GM23338 (cell line): ENCODE measurements around the gene RAB11FIP4. TPM values are rescaled to one million over a fixed set of nuclear protein-coding genes. Genes with fewer than 3 reads are reported as not detected.

ENCODE experiments used
- ATAC-seq: fragments of 200-7000 bp; cut with Tn5 transposase; 3 replicates; pipeline ENCODE4 v1.9.1; 2020
- DNase-seq: peaks from one replicate; pipeline ENCODE4 v3.0.0-alpha.2; 2015; ENCODE audit warnings: low spot score
- H2AFZ ChIP-seq: fragments of 200-600 bp; sonication (generic); 2 replicates; pipeline ENCODE4 v1.8.0; 2016; ENCODE audit warnings: antibody characterized with exemption, mild to moderate bottlenecking, moderate library complexity
- H3F3A ChIP-seq: fragments of 200-600 bp; sonication (generic); replicated peaks from 2 replicates; pipeline ENCODE4 v1.8.0; 2017; ENCODE audit warnings: antibody characterized with exemption, mixed run types, low read depth
- H3K27ac ChIP-seq: fragments of 200-600 bp; sonication (generic); 2 replicates; pipeline ENCODE4 v1.6.1; 2016; ENCODE audit warnings: low read depth
- H3K27me3 ChIP-seq: fragments of 200-600 bp; sonication (generic); 2 replicates; pipeline ENCODE4 v1.8.0; 2016; ENCODE audit warnings: mild to moderate bottlenecking, mixed run types, moderate library complexity; ENCODE audit not compliant: insufficient read depth
- H3K36me3 ChIP-seq: fragments of 200-600 bp; sonication (generic); 2 replicates; pipeline ENCODE4 v1.8.0; 2016; ENCODE audit warnings: mild to moderate bottlenecking; ENCODE audit not compliant: insufficient read depth
- H3K4me1 ChIP-seq: fragments of 200-600 bp; sonication (generic); 2 replicates; pipeline ENCODE4 v1.8.0; 2016; ENCODE audit warnings: mild to moderate bottlenecking, moderate library complexity; ENCODE audit not compliant: insufficient read depth
- H3K4me2 ChIP-seq: fragments of 200-600 bp; sonication (generic); 2 replicates; pipeline ENCODE4 v1.7.1; 2017; ENCODE audit warnings: mixed run types
- H3K4me3 ChIP-seq: fragments of 200-600 bp; sonication (generic); 2 replicates; pipeline ENCODE4 v1.6.1; 2016; ENCODE audit warnings: mixed run types
- H3K79me2 ChIP-seq: fragments of 200-600 bp; sonication (generic); replicated peaks from 2 replicates; pipeline ENCODE4 v1.8.0; 2017; ENCODE audit warnings: mild to moderate bottlenecking; ENCODE audit not compliant: insufficient read depth
- H3K9me2 ChIP-seq: fragments of 200-600 bp; sonication (generic); 2 replicates; pipeline ENCODE4 v1.8.0; 2017; ENCODE audit not compliant: insufficient read depth
- H4K20me1 ChIP-seq: fragments of 200-600 bp; sonication (generic); replicated peaks from 2 replicates; pipeline ENCODE4 v1.8.0; 2017; ENCODE audit warnings: mild to moderate bottlenecking; ENCODE audit not compliant: insufficient read depth
- H3K27ac Mint-ChIP-seq: 2 replicates; pipeline ENCODE4 v1.8.0; 2020; ENCODE audit warnings: inconsistent platforms, mild to moderate bottlenecking, moderate library complexity, mixed read lengths
- H3K27me3 Mint-ChIP-seq: 3 replicates; pipeline ENCODE4 v1.8.0; 2022; ENCODE audit warnings: low read depth, mild to moderate bottlenecking, moderate library complexity, mixed read lengths, inconsistent platforms; ENCODE audit not compliant: insufficient read depth, poor library complexity
- H3K36me3 Mint-ChIP-seq: 3 replicates; pipeline ENCODE4 v1.8.0; 2021; ENCODE audit warnings: low read depth, mild to moderate bottlenecking, inconsistent platforms, moderate library complexity, mixed read lengths
- H3K4me1 Mint-ChIP-seq: 3 replicates; pipeline ENCODE4 v1.8.0; 2020; ENCODE audit warnings: mild to moderate bottlenecking, inconsistent platforms, mixed read lengths
- H3K4me3 Mint-ChIP-seq: 3 replicates; pipeline ENCODE4 v1.8.0; 2021; ENCODE audit warnings: moderate library complexity, mild to moderate bottlenecking, inconsistent platforms, mixed read lengths
- H3K9me3 Mint-ChIP-seq: 3 replicates; pipeline ENCODE4 v1.8.0; 2020; ENCODE audit warnings: moderate library complexity, mild to moderate bottlenecking, inconsistent platforms, mixed read lengths
- CREB1 ChIP-seq: fragments of 250-450 bp; sonication (Bioruptor Pico); IDR thresholded peaks from 2 replicates; pipeline ENCODE4 v1.5.0; 2020; ENCODE audit warnings: low read depth, mild to moderate bottlenecking, moderate library complexity
- EZH2 ChIP-seq: fragments of 200-600 bp; sonication (generic); IDR thresholded peaks from one replicate; pipeline ENCODE4 v1.8.0; 2017; ENCODE audit warnings: antibody characterized with exemption, mild to moderate bottlenecking, low read depth; ENCODE audit not compliant: unreplicated experiment
- EZH2phosphoT487 ChIP-seq: fragments of 200-600 bp; sonication (generic); IDR thresholded peaks from one replicate; pipeline ENCODE4 v1.8.1; 2018; ENCODE audit warnings: antibody characterized with exemption; ENCODE audit not compliant: unreplicated experiment
- JUNB ChIP-seq: IDR thresholded peaks from one replicate; pipeline ENCODE4 v1.6.1; 2016; ENCODE audit warnings: antibody characterized with exemption; ENCODE audit not compliant: unreplicated experiment
- NANOG ChIP-seq: IDR thresholded peaks from 2 replicates; pipeline ENCODE4 v1.6.1; 2016; ENCODE audit warnings: antibody characterized with exemption, borderline replicate concordance
- POLR2AphosphoS5 ChIP-seq: IDR thresholded peaks from 2 replicates; pipeline ENCODE4 v1.6.1; 2016; ENCODE audit warnings: antibody characterized with exemption, low read depth
- STAT1 ChIP-seq: IDR thresholded peaks from one replicate; pipeline ENCODE4 v1.6.1; 2016; ENCODE audit warnings: antibody characterized with exemption; ENCODE audit not compliant: unreplicated experiment
- ZNF114 ChIP-seq: fragments of 250-450 bp; sonication (Bioruptor Pico); IDR thresholded peaks from 2 replicates; pipeline ENCODE4 v1.5.0; 2020; ENCODE audit warnings: mild to moderate bottlenecking, moderate library complexity
- ZNF331 ChIP-seq: fragments of 250-450 bp; sonication (Bioruptor Pico); IDR thresholded peaks from 2 replicates; pipeline ENCODE4 v1.5.0; 2020; ENCODE audit warnings: low read depth, mild to moderate bottlenecking, moderate library complexity
- polyA plus RNA-seq: library from polyadenylated mRNA; unstranded; fragments of >200 nt; fragmentation: Nextera tagmentation; extraction: Ambion mirVana; gene quantifications from 2 replicates; pipeline ENCODE4 v1.2.1, GENCODE V29; 2016
- total RNA-seq: library from RNA; depleted of rRNA; stranded (reverse); fragments of >200 nt; shearing (Covaris generic); gene quantifications from 2 replicates; pipeline ENCODE4 v1.2.3, GENCODE V29; 2014
- TF ChIP-seq, protein P1 (sequence below): IDR thresholded peaks from 2 replicates; pipeline ENCODE4 v1.6.1; 2016; ENCODE audit warnings: antibody characterized with exemption
- TF ChIP-seq, protein P2 (sequence below), 2 experiments: fragments of 200-600 bp in 1 of 2; sonication (generic) in 1 of 2; conservative IDR thresholded peaks; 2 replicates each; pipeline versions ENCODE4 v1.5.1 to v1.6.1; 2016 to 2017; ENCODE audit warnings: antibody characterized with exemption in 2 of 2, low read depth in 2 of 2, mild to moderate bottlenecking in 2 of 2, moderate library complexity in 1 of 2
- TF ChIP-seq, protein P3 (sequence below): IDR thresholded peaks from one replicate; pipeline ENCODE4 v1.6.1; 2018; ENCODE audit warnings: antibody characterized with exemption; ENCODE audit not compliant: unreplicated experiment

RAB11FIP4 gene
- total and polyA plus RNA-seq, 2 experiments from 2014 or later = 26.0 to 65.6 TPM

DNA sequence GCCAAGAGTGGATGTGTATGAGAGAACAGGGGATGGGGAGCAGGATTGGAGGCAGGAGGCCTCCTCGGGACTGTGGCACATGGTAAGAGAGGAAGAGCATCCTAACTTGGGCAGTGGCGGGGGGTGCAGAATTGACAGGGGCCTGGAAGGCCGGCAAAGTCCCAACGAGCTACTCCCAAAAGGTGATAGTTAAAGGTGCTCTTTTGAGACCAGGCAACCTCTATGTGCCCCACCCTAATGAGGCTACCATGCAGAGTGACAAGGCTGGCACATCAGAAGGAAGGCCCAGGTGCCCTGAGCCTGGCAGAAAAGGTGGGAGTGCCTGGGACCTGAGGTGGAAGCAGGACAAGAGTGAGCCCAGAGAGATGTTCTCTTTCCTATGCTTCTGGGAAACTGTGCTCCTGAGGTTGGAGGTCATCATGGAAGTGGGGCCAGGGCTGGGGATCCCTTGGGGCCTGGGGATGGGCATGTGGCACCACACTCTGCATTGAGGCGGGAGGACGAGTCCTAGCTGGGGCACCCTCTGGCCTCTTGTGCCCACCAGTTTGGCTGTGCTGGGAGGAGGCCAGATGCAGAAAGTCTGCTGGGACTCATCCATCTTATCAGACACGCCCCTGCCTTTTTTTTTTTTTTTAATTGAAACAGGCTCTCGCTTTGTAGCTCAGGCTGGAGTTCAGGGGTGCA lies 5.9 kb downstream of the RAB11FIP4 start:
- peaks cover 9% of the 10 kb centered on the region for H3K27me3 ChIP-seq
- H3F3A ChIP-seq = no peaks in the 10 kb centered on the region
- no peak for ATAC-seq
- no peak overlapping the region for H3K4me3 Mint-ChIP-seq
- H3K79me2 ChIP-seq = no peaks in the 10 kb centered on the region
- H3K4me1 ChIP-seq = no peaks in the 10 kb centered on the region
- peaks cover 27% of the 10 kb centered on the region for H3K27me3 Mint-ChIP-seq
- H3K4me1 Mint-ChIP-seq = no peaks in the 10 kb centered on the region
- 0 out of 2 replicates have a peak, but pooled peaks cover 4% of the 10 kb centered on the region for H3K9me2 ChIP-seq
- no peaks in the 10 kb centered on the region for H3K36me3 Mint-ChIP-seq
- H4K20me1 ChIP-seq = no peaks in the 10 kb centered on the region; the same call in 1 of the 2 replicates
- H2AFZ ChIP-seq = no peak overlapping the region
- no peak for DNase-seq
- H3K27ac ChIP-seq = no peak overlapping the region
- no peaks in the 10 kb centered on the region for H3K36me3 ChIP-seq
- TF ChIP-seq POLR2AphosphoS5 (no peak), NANOG (no peak), STAT1 (no peak), ZNF114 (CRISPR knock-in tag) (no peak), CREB1 (no peak), EZH2phosphoT487 (no peak), ZNF331 (CRISPR knock-in tag) (no peak), EZH2 (no peak), JUNB (no peak)
- TF ChIP-seq, protein P1, sequence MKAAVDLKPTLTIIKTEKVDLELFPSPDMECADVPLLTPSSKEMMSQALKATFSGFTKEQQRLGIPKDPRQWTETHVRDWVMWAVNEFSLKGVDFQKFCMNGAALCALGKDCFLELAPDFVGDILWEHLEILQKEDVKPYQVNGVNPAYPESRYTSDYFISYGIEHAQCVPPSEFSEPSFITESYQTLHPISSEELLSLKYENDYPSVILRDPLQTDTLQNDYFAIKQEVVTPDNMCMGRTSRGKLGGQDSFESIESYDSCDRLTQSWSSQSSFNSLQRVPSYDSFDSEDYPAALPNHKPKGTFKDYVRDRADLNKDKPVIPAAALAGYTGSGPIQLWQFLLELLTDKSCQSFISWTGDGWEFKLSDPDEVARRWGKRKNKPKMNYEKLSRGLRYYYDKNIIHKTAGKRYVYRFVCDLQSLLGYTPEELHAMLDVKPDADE = no peak
- TF ChIP-seq, protein P2, sequence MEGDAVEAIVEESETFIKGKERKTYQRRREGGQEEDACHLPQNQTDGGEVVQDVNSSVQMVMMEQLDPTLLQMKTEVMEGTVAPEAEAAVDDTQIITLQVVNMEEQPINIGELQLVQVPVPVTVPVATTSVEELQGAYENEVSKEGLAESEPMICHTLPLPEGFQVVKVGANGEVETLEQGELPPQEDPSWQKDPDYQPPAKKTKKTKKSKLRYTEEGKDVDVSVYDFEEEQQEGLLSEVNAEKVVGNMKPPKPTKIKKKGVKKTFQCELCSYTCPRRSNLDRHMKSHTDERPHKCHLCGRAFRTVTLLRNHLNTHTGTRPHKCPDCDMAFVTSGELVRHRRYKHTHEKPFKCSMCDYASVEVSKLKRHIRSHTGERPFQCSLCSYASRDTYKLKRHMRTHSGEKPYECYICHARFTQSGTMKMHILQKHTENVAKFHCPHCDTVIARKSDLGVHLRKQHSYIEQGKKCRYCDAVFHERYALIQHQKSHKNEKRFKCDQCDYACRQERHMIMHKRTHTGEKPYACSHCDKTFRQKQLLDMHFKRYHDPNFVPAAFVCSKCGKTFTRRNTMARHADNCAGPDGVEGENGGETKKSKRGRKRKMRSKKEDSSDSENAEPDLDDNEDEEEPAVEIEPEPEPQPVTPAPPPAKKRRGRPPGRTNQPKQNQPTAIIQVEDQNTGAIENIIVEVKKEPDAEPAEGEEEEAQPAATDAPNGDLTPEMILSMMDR (conservative IDR thresholded peaks at IDR 0.05; ENCODE audit: low read depth in 2 of 2) = no peak
- TF ChIP-seq, protein P3, sequence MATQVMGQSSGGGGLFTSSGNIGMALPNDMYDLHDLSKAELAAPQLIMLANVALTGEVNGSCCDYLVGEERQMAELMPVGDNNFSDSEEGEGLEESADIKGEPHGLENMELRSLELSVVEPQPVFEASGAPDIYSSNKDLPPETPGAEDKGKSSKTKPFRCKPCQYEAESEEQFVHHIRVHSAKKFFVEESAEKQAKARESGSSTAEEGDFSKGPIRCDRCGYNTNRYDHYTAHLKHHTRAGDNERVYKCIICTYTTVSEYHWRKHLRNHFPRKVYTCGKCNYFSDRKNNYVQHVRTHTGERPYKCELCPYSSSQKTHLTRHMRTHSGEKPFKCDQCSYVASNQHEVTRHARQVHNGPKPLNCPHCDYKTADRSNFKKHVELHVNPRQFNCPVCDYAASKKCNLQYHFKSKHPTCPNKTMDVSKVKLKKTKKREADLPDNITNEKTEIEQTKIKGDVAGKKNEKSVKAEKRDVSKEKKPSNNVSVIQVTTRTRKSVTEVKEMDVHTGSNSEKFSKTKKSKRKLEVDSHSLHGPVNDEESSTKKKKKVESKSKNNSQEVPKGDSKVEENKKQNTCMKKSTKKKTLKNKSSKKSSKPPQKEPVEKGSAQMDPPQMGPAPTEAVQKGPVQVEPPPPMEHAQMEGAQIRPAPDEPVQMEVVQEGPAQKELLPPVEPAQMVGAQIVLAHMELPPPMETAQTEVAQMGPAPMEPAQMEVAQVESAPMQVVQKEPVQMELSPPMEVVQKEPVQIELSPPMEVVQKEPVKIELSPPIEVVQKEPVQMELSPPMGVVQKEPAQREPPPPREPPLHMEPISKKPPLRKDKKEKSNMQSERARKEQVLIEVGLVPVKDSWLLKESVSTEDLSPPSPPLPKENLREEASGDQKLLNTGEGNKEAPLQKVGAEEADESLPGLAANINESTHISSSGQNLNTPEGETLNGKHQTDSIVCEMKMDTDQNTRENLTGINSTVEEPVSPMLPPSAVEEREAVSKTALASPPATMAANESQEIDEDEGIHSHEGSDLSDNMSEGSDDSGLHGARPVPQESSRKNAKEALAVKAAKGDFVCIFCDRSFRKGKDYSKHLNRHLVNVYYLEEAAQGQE = no peak
- no peak overlapping the region for H3K4me2 ChIP-seq
- no peak overlapping the region for H3K27ac Mint-ChIP-seq
- H3K4me3 ChIP-seq = no peak overlapping the region
- no peaks in the 10 kb centered on the region for H3K9me3 Mint-ChIP-seq
